ENCODE results near the gene AQP12B.
"Not testable (repeated sequence)": the region's sequence is repeated elsewhere in the genome, so short reads cannot be mapped to it uniquely, and the experiment has no call there.

Gene AQP12B

DNA sequence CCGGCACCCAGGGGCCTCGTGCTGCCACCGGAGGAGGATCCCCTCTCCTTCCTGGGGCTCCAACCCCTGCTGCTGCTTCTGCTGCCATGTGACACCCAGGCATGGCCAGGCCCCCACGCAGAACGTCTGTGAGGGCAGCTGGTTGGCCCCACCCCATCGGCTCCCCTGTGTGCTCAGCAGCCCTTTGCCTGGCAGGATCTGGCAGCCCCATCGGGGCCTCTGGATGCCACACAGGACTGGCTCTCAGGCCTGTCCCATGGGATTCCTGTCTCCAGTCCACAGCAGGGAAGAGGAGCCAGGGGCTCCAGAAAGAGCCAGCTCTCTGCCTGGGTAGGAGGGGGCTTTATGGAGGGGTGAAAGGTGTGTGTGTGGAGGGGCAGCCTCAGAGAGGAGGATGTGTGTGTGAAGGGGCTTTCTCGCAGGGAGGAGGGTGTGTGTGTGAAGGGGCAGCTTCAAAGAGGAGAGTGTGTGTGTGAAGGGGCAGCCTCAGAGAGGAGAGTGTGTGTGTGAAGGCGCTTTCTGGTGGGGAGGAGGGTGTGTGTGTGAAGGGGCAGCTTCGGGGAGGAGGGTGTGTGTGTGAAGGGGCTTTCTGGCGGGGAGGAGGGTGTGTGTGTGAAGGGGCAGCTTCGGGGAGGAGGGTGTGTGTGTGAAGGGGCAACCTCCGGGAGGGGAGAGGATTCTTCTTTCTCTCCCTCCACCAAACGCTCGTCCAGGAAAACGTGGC lies 8.1 kb downstream of the AQP12B start:
- H2BK120ac ChIP-seq (ENCODE audit: low read depth, low read length); H2BK5ac ChIP-seq (ENCODE audit: low read length); H3K79me1 ChIP-seq (ENCODE audit: low read length); H3K27me3 ChIP-seq (ENCODE audit: insufficient read depth, low read length, poor library complexity); H4K5ac ChIP-seq (ENCODE audit: low read length); H3K4ac ChIP-seq (ENCODE audit: low read depth, low read length); H2AK5ac ChIP-seq (ENCODE audit: low read length); H3K18ac ChIP-seq (ENCODE audit: low read length); H3K4me3 ChIP-seq (ENCODE audit: low read length); H3K36me3 ChIP-seq (ENCODE audit: control insufficient read depth, insufficient read depth, low read length); H3K23ac ChIP-seq (ENCODE audit: low read length); H3K27ac ChIP-seq (ENCODE audit: low read depth, low read length); H3K79me2 ChIP-seq (ENCODE audit: control insufficient read depth, insufficient read depth, low read length); H3K4me2 ChIP-seq (ENCODE audit: low read length); DNase-seq; H4K8ac ChIP-seq (ENCODE audit: low read depth, low read length); H2BK15ac ChIP-seq (replicated peaks; ENCODE audit: low read depth); H3K4me1 ChIP-seq (ENCODE audit: control insufficient read depth, low read depth, low read length): not testable (repeated sequence)
- Histone ChIP-seq H3K9ac (ENCODE audit: low read length) (peak overlapping the region; percentile 36), H3K56ac (ENCODE audit: low read length) (peak overlapping the region; percentile 73)
- no CpG with 5 or more reads among the region's 16 CpGs for WGBS (ENCODE audit: extremely low coverage, insufficient coverage, low lambda C conversion rate)

DNA sequence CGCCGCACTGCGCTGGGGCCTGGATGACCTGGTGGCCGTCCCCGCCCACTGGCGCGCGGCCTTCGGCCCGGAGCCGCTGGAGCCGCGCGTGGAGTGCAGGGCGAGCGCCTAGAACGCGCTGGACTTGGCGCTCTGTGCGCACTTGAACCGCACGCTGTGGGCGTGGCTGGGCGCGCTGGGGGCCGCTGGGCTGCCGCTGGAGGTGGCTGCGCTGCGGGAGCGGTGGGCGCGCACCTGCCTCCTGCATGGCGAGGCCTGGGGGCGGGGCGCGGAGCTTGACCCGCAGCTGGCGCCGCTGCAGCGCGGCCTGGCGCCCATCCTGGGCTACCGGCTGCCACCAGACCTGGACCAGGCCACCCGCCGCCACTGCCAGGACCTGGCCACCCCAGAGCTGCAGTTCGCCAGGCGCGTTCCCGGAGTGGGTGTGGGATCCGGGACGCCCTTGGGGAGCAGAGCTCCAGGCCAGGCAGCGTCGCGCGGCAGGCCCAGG lies 9.9 kb downstream of the AQP12B start:
- no CpG with 5 or more reads among the region's 55 CpGs for WGBS (ENCODE audit: extremely low coverage, insufficient coverage, low lambda C conversion rate)
- peaks cover 7% of the 10 kb centered on the region for H3K4me1 ChIP-seq (ENCODE audit: control insufficient read depth, low read depth, low read length)

DNA sequence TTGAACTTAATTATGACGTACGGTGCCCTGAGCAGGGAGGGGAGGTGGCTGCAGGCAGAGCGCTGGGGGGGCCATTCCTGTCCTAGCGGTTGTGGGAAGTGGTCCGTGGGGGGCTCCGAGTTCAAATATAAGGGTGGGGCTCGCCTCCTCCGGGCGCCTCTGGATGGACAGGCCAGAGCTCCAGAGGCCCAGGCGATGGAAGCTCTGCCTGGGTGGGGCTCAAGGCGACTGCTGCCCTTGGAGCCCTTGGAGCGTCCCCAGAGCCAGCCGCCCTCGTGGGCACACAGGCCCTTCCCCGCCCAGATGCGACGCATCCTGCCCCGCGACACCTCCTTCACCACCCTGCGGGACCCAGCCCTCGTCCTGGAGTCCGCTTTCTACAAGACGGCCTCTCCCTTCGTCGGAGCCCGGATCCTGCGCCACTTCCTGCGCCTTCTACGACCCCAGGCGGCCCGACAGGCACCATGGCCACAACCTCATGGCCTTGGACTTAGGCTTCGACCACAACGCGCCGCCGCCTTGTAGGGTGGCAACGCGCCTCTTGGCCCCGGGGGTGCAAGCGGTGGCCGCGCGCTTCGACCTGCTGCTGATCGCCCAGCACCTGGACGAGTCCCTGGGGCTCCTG lies 10.5 kb downstream of the AQP12B start:
- Histone ChIP-seq H3K36me3 (ENCODE audit: control insufficient read depth, insufficient read depth, low read length) (no peaks in the 10 kb centered on the region), H2AK5ac (ENCODE audit: low read length) (peak overlapping the region; percentile 38), H3K27ac (ENCODE audit: low read depth, low read length) (no peak overlapping the region), H3K79me2 (ENCODE audit: control insufficient read depth, insufficient read depth, low read length) (no peaks in the 10 kb centered on the region), H3K18ac (ENCODE audit: low read length) (no peak overlapping the region), H3K9ac (ENCODE audit: low read length) (no peak overlapping the region), H3K27me3 (ENCODE audit: insufficient read depth, low read length, poor library complexity) (no peaks in the 10 kb centered on the region), H3K4ac (ENCODE audit: low read depth, low read length) (no peak overlapping the region), H3K23ac (ENCODE audit: low read length) (no peak overlapping the region), H4K5ac (ENCODE audit: low read length) (no peak overlapping the region), H3K4me2 (ENCODE audit: low read length) (no peak overlapping the region), H2BK5ac (ENCODE audit: low read length) (no peak overlapping the region), H2BK120ac (ENCODE audit: low read depth, low read length) (no peak overlapping the region), H4K8ac (ENCODE audit: low read depth, low read length) (no peak overlapping the region), H3K56ac (ENCODE audit: low read length) (peak overlapping the region; percentile 25), H3K4me1 (ENCODE audit: control insufficient read depth, low read depth, low read length) (peaks cover 7% of the 10 kb centered on the region), H3K79me1 (ENCODE audit: low read length) (no peaks in the 10 kb centered on the region), H3K4me3 (ENCODE audit: low read length) (no peak overlapping the region), H2BK15ac (replicated peaks; ENCODE audit: low read depth) (no peak overlapping the region)
- no CpG with 5 or more reads among the region's 46 CpGs for WGBS (ENCODE audit: extremely low coverage, insufficient coverage, low lambda C conversion rate)
- DNase-seq: no peak

More for the DNA sequence above, 9.9 kb downstream of the AQP12B start:
- Histone ChIP-seq H2BK15ac (replicated peaks; ENCODE audit: low read depth) (no peak overlapping the region), H2AK5ac (ENCODE audit: low read length) (no peak overlapping the region), H3K4me3 (ENCODE audit: low read length) (no peak overlapping the region), H3K18ac (ENCODE audit: low read length) (no peak overlapping the region), H3K27ac (ENCODE audit: low read depth, low read length) (no peak overlapping the region), H3K27me3 (ENCODE audit: insufficient read depth, low read length, poor library complexity) (no peaks in the 10 kb centered on the region), H3K79me1 (ENCODE audit: low read length) (no peaks in the 10 kb centered on the region), H3K4me2 (ENCODE audit: low read length) (no peak overlapping the region), H3K36me3 (ENCODE audit: control insufficient read depth, insufficient read depth, low read length) (no peaks in the 10 kb centered on the region), H3K23ac (ENCODE audit: low read length) (no peak overlapping the region), H3K9ac (ENCODE audit: low read length) (no peak overlapping the region), H4K8ac (ENCODE audit: low read depth, low read length) (no peak overlapping the region), H3K4ac (ENCODE audit: low read depth, low read length) (no peak overlapping the region), H2BK120ac (ENCODE audit: low read depth, low read length) (no peak overlapping the region), H4K5ac (ENCODE audit: low read length) (no peak overlapping the region), H2BK5ac (ENCODE audit: low read length) (no peak overlapping the region), H3K79me2 (ENCODE audit: control insufficient read depth, insufficient read depth, low read length) (no peaks in the 10 kb centered on the region), H3K56ac (ENCODE audit: low read length) (no peak overlapping the region)
- DNase-seq: no peak

DNA sequence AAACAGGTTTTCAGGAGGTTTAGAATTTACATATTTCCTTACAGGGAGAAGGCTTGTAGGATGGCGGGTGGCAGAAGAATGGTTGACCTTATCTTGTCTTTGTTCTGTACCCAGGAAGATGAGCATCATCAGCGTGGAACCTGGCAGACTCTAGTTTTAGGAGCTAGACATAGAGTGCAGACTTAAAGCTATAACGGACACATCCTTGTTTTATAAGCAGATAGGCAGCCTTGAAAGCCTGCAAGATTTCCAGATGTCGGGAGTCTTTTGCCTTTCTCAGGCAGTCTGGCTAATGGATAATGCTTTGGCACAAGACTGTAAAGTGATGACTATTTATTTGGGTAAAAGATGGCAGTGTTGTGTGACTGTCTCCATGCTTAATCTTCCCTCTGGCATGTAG lies 11.7 kb downstream of the AQP12B start:
- no peak overlapping the region for H2AK5ac ChIP-seq (ENCODE audit: low read length)
- H3K56ac ChIP-seq (ENCODE audit: low read length): peak overlapping the region; percentile 25
- H3K79me1 ChIP-seq (ENCODE audit: low read length): no peaks in the 10 kb centered on the region
- peak overlapping the region; percentile 85 for H2BK5ac ChIP-seq (ENCODE audit: low read length)
- no peak overlapping the region for H4K5ac ChIP-seq (ENCODE audit: low read length)
- H4K8ac ChIP-seq (ENCODE audit: low read depth, low read length): no peak overlapping the region
- H3K79me2 ChIP-seq (ENCODE audit: control insufficient read depth, insufficient read depth, low read length): no peaks in the 10 kb centered on the region
- H3K36me3 ChIP-seq (ENCODE audit: control insufficient read depth, insufficient read depth, low read length): no peaks in the 10 kb centered on the region
- H3K4me3 ChIP-seq (ENCODE audit: low read length): no peak overlapping the region
- no peak overlapping the region for H3K4me2 ChIP-seq (ENCODE audit: low read length)
- peak overlapping the region; percentile 90 for H3K27ac ChIP-seq (ENCODE audit: low read depth, low read length)
- WGBS (ENCODE audit: extremely low coverage, insufficient coverage, low lambda C conversion rate): no CpG with 5 or more reads among the region's 4 CpGs
- peak overlapping the region; percentile 70 for H2BK120ac ChIP-seq (ENCODE audit: low read depth, low read length)
- peak overlapping the region; percentile 43 for H3K4ac ChIP-seq (ENCODE audit: low read depth, low read length)
- H3K27me3 ChIP-seq (ENCODE audit: insufficient read depth, low read length, poor library complexity): no peaks in the 10 kb centered on the region
- peaks cover 7% of the 10 kb centered on the region for H3K4me1 ChIP-seq (ENCODE audit: control insufficient read depth, low read depth, low read length)
- H3K23ac ChIP-seq (ENCODE audit: low read length): no peak overlapping the region
- H3K9ac ChIP-seq (ENCODE audit: low read length): no peak overlapping the region
- DNase-seq: no peak
- peak overlapping the region; percentile 39 for H3K18ac ChIP-seq (ENCODE audit: low read length)
- H2BK15ac ChIP-seq (replicated peaks; ENCODE audit: low read depth): no peak overlapping the region

GRCh38 chr2:240670402-240670801 lies 12.3 kb downstream of the AQP12B start:
- H2BK120ac ChIP-seq (ENCODE audit: low read depth, low read length): no peak overlapping the region
- H3K4me3 ChIP-seq (ENCODE audit: low read length): no peak overlapping the region
- no peak overlapping the region for H4K8ac ChIP-seq (ENCODE audit: low read depth, low read length)
- H3K36me3 ChIP-seq (ENCODE audit: control insufficient read depth, insufficient read depth, low read length): no peaks in the 10 kb centered on the region
- H3K79me2 ChIP-seq (ENCODE audit: control insufficient read depth, insufficient read depth, low read length): no peaks in the 10 kb centered on the region
- no CpG with 5 or more reads among the region's 7 CpGs for WGBS (ENCODE audit: extremely low coverage, insufficient coverage, low lambda C conversion rate)
- H4K5ac ChIP-seq (ENCODE audit: low read length): no peak overlapping the region
- H2AK5ac ChIP-seq (ENCODE audit: low read length): no peak overlapping the region
- no peak overlapping the region for H3K4me2 ChIP-seq (ENCODE audit: low read length)
- H3K4me1 ChIP-seq (ENCODE audit: control insufficient read depth, low read depth, low read length): peaks cover 7% of the 10 kb centered on the region
- H2BK5ac ChIP-seq (ENCODE audit: low read length): peak overlapping the region; percentile 85
- no peak overlapping the region for H3K23ac ChIP-seq (ENCODE audit: low read length)
- H3K79me1 ChIP-seq (ENCODE audit: low read length): no peaks in the 10 kb centered on the region
- H3K27ac ChIP-seq (ENCODE audit: low read depth, low read length): peak overlapping the region; percentile 90
- no peak overlapping the region for H3K9ac ChIP-seq (ENCODE audit: low read length)
- H3K27me3 ChIP-seq (ENCODE audit: insufficient read depth, low read length, poor library complexity): no peaks in the 10 kb centered on the region
- peak overlapping the region; percentile 39 for H3K18ac ChIP-seq (ENCODE audit: low read length)
- DNase-seq: peak; percentile 71
- no peak overlapping the region for H2BK15ac ChIP-seq (replicated peaks; ENCODE audit: low read depth)
- no peak overlapping the region for H3K4ac ChIP-seq (ENCODE audit: low read depth, low read length)
- peak overlapping the region; percentile 25 for H3K56ac ChIP-seq (ENCODE audit: low read length)

Data from mesendoderm (in vitro differentiated cells).